ENCODE data around the gene GPR150. TPM values are rescaled to one million over a fixed set of nuclear protein-coding genes. Genes with fewer than 3 reads are reported as not detected.
A peak's percentile ranks its signal among the peaks of the same experiment; 100 is the strongest.

GPR150 gene
- total RNA-seq, 2 donors from 2014 or later = 0.51 to 3.0 TPM

DNA sequence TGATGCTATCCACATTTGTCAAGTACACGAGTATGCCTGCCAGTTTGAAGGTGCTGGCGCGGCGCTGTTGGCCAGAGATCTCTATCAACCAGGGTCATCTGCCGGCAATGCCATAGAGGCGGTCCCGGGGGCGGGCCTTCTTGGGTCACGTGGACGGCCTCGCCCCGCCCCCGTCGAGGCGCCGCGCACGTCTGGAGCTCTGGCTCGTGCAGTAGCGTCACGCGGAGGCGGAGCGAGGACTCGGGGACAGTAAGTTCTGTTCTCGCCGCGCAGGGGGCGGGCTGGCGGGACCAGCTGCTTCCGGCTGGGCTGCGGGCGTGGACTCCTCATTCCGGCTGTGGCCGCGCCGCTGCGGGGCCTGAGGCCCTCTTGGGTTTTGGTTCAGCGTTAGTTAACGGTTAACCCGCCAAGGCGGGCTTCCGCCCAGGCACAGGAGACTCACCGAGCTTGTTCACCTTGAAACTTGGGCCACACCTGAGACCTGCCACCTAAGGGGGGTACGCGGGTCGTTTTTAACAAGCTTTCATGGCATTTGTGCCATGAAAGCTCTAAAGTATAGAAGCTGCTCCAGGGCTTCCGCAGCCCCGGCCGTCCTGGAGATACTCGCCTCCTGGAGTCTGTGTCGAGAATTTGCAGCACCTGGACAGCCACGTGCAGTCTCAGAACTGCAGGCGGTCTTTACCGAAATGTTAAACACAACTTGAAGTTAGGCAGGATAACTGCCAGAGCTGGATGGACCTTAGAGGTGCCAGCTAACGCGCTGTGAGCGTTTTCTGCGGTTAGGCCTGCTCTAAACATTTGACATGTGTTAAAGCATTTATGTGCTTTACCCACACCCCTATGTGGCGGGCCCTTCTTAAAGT is 26.9 kb downstream of the GPR150 start, which contains the start of gene RFESD:
RFESD (plus strand) TSS at position 209 of the 863 bp plus-strand sequence. CDS start 5,495 bp downstream, outside the sequence.
- no peaks in the 10 kb centered on the region for H3K27me3 ChIP-seq (replicated peaks; ENCODE audit: insufficient read depth)
- H3K4me3 ChIP-seq = peak within 1 kb of the TSS; percentile 26 to 43
- 1% methylated on average over 52 of the region's 60 CpGs for WGBS
- H3K27ac ChIP-seq = peak within 1 kb of the TSS; percentile 96 to 98
- intact Hi-C loops (cut with DNase I) = loop anchor here (2.0 to 5.0 kb wide), 5 partner anchors 86 to 691 kb away; partner anchors contain the start of genes ARSK, ELL2, RHOBTB3 and SKIC3
- TF ChIP-seq CTCF (IDR thresholded peaks at IDR 0.05) (peak in 2 of 4 experiments; percentile 12 to 56), POLR2A (IDR thresholded peaks at IDR 0.05) (peak; percentile 94), POLR2AphosphoS5 (IDR thresholded peaks at IDR 0.05) (peak; percentile 99)
- DNase-seq (ENCODE audit: low spot score) = peak; percentile 98
- H3K36me3 ChIP-seq = no peaks in the 10 kb centered on the region
- no peaks in the 10 kb centered on the region for H3K9me3 ChIP-seq
- H3K4me1 ChIP-seq (replicated peaks) = peaks cover 6% of the 10 kb centered on the region

- 81% methylated on average over 12 of the region's 12 CpGs for WGBS
- no peak overlapping the region for H3K4me3 ChIP-seq
- TF ChIP-seq POLR2A (IDR thresholded peaks at IDR 0.05) = no peak
- no peak for TF ChIP-seq CTCF (IDR thresholded peaks at IDR 0.05)
- TF ChIP-seq POLR2AphosphoS5 (IDR thresholded peaks at IDR 0.05) = no peak
- DNase-seq (ENCODE audit: low spot score) = no peak
- no peaks in the 10 kb centered on the region for H3K27me3 ChIP-seq (replicated peaks; ENCODE audit: insufficient read depth)
- peaks cover 6% of the 10 kb centered on the region for H3K4me1 ChIP-seq (replicated peaks)
- H3K27ac ChIP-seq = peak overlapping the region; percentile 96 to 98
- intact Hi-C loops (cut with DNase I) = loop anchor here (2.0 to 5.0 kb wide), 5 partner anchors 84 to 689 kb away; partner anchors contain the start of genes ARSK, ELL2, RHOBTB3 and SKIC3
- H3K36me3 ChIP-seq = no peaks in the 10 kb centered on the region
- H3K9me3 ChIP-seq = no peaks in the 10 kb centered on the region
Observed at GRCh38 chr5:95647886-95648860, 28.3 kb downstream of the GPR150 start.

DNA sequence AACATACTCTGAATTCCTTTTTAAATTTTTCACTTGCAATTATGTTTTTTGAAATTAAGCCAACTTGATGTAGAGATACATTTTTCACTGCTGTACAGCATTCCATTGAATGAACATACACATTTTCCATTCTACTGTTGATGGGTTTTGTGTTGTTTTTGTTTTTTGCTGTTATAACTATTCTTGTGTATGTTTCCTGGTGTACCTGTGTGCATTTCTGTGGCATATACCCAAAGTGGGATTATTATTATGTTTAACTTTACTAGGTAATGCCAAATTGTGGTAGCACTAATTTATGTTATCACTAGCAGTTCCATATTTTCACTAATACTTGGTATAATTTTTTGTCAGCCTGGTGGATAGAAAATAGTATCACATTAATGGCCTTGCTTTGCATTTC is 29.4 kb downstream of the GPR150 start:
- peaks cover under 1% of the 10 kb centered on the region for H3K4me1 ChIP-seq (replicated peaks)
- no peaks in the 10 kb centered on the region for H3K27me3 ChIP-seq (replicated peaks; ENCODE audit: insufficient read depth)
- no peak overlapping the region for H3K27ac ChIP-seq
- H3K9me3 ChIP-seq = no peaks in the 10 kb centered on the region
- no peak overlapping the region for H3K4me3 ChIP-seq
- no peaks in the 10 kb centered on the region for H3K36me3 ChIP-seq
- TF ChIP-seq POLR2AphosphoS5 (IDR thresholded peaks at IDR 0.05) (no peak), POLR2A (IDR thresholded peaks at IDR 0.05) (no peak), CTCF (IDR thresholded peaks at IDR 0.05) (no peak)
- intact Hi-C loops (cut with DNase I) = loop anchor here (5.0 kb wide), 4 partner anchors 83 to 688 kb away; partner anchors contain the start of genes ELL2 and RHOBTB3
- no peak for DNase-seq (ENCODE audit: low spot score)

DNA sequence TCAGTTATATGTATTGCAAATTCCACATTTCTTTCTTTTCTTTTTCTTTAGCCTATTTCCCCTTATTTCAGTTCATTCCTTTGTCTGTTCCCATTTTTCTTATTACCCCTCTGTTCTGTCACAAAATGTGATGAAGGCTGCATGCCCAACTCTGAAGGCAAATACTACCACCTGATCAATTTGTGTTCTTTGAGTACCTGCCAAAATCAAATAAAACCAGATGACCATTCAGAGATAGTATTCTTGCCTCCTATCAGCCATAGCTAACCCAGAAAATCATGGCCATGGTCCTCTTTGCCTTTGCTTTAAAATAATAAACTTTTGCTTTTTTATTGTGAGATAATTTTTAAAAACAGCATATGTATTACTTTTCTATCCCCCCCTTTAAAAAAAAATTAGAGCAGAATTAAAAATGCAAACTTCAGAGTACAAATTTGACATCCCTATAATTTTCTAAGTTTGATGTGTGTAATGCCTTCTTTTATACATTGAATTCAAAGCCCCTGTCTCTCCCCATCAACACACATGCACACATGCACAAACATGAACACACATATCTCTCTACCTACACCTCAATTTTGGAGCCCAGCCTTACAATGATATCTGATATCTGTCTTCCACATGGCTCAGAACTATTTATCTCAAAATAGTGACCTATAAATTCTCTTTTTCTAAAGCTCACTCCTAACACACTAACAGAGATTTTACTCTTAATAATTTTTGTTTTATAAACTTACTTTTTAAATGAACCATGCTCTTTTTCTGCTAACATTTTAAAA is 30.1 kb downstream of the GPR150 start:
- no peaks in the 10 kb centered on the region for H3K9me3 ChIP-seq
- no peaks in the 10 kb centered on the region for H3K4me1 ChIP-seq (replicated peaks)
- peak; percentile 14 for TF ChIP-seq POLR2AphosphoS5 (IDR thresholded peaks at IDR 0.05)
- TF ChIP-seq CTCF (IDR thresholded peaks at IDR 0.05) = no peak
- intact Hi-C loops (cut with DNase I) = loop anchor here (5.0 kb wide), 4 partner anchors 82 to 687 kb away; partner anchors contain the start of genes ELL2 and RHOBTB3
- no peak overlapping the region for H3K27ac ChIP-seq
- no peaks in the 10 kb centered on the region for H3K36me3 ChIP-seq
- no peaks in the 10 kb centered on the region for H3K27me3 ChIP-seq (replicated peaks; ENCODE audit: insufficient read depth)
- no peak overlapping the region for H3K4me3 ChIP-seq
- no peak for DNase-seq (ENCODE audit: low spot score)

All from prostate gland (tissue), 2 donors.